HG03060 (cell line): ENCODE measurements around the gene CSTB.

Source experiments
- ATAC-seq: cut with Tn5 transposase; IDR thresholded peaks from one replicate; pipeline ENCODE4 v1.9.1; 2021; ENCODE audit warnings: low read depth, moderate number of reproducible peaks; ENCODE audit not compliant: unreplicated experiment

The CSTB gene

DNA sequence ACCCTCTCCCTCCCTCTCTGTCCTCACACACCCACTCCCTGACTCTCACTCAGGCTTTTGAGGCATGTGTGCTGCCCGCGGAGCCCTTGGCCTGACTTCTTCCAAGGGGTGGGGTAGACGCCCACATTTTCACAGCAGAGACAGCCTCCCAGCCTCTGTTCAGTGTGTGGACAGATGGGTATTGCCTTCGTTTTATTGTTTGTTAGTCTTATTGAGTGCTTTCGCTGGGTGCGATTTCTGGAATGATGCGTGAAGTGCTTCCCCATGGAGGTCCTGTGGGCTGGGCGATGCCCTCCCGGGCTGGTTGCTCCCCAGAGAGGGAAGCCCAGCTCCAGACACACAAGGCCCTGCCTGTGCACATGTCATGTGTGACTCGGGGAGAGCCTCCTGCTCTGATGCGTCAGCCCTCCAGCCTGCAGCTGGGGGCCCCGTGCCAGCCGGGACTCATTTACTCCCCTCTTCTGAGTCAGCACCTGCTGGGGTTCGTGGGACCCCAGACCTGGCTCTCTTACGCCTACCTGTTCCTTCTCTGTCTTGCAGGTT lies 42.5 kb downstream of the CSTB start:
- no peak for ATAC-seq

DNA sequence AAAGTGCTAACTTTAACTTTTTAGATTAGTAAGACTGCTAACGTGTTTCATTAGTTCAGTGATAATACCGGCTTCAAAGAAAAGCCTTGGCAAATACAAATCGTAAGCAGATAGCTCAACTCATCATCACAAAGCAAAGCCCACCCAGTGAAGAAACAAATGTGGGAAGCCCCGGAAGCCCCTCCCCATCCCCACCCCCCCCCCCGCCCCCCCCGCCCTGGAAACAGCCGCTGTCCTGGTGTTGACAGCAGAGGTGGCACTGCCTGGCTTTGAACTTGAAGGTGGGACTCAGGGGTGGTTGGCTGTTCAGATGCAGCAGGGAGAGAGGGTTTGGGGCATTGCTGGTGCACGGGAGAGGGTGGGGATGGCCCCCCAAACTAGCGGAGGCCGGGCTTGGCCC lies 43.0 kb downstream of the CSTB start:
- ATAC-seq, result no peak

DNA sequence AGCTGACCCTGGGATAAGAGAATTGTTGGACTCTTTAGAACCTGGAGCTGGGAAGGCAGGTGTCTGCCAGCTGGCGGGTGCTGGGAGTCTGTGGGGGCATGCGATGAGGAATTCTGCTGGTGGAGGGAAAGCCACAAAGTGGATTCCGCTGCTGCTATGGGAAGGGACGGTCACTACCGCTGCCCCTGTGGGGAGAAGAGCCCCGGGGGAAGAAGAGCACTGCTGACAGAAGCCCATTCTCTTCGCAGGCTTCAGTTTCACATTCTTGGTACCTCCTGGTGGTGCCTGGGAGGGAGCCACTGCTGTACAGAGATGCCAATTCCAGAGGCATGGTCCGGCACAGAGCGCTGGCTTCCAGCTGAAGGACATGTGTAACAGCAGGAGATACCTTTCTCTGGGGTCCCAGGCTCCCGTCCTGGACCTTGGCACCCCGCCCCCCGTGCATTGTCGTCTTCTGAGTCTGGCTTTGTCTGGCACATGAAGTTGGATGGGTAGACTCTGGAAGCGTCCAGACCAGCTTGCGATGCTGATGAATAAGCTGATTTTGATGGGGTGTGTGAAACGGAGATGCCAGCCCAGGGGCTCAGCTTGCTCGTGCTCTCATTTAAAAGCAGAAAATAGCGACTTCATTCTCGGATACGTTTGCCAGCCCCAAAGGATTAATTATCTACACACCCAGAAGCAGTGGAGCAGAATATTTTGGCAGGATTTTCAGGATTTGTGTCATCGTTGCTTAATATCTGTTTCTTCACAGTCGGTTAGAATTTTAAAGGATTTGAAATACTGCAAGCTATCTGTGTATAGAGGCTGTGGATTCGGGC lies 44.0 kb downstream of the CSTB start:
- no peak for ATAC-seq

DNA sequence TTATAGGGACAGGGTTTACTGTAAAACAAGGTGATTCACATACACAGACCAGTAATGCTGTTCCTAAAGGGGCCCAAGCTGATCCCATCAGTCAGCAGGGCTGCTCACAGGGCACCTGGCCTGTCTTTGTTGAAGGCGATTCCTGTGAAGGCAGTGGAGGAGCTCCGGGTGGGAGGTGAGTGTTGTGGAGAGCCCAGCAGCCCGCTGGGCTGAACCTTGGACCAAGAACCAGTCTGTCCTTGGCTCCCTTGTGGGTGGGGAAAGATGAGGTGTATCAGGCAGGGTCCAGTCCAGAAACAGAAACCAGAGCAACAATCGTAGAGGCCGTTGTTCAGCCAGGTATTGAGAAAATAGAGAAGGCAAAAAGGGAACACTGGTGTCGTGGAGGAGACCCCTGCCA lies 44.6 kb downstream of the CSTB start:
- no peak for ATAC-seq

DNA sequence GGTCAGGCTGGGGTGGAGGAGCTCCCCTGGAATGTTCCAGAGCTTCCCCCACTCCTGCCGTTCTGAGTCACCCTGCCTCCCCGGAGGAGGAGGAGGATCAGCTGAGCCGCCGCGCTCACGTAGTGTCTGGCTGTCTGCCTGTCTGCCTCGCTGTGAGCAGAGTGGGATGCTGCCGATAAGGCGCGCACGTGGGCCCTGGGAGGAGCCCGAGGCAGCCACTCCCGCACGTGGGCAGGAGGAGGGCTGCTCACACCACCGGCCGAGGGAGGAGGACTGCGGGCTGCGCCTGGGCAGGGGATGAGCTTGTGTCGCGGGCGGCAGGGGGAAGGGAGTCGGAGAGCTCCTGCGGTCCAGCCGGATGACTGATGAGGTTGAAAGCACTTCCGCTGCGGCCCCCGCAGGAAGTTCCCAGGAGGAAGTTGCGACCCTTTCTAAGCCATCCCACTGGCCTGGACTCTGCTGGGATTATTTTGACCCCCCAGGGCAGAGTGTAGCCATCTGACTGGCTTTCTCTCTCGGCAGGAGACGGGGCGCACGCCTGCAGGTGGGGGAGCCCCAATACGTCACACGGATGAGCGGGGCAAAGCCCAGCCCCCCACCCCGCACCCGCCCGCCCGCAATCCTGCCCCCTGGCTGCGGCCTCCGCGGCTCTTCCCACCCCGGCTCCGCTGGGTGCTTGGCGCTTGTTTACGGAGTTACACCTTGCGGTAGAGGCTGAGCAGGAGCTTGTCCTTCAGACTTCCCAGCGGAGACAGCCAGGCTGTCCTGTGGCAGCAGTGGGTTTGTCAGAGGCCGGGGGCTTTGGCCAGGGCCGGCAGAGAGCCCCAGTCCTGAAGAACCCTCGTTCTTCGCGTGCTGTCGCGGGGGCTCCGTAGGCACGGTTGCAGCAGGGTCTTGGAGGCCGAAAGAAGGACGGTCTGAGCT lies 47.4 kb downstream of the CSTB start:
- no peak for ATAC-seq

DNA sequence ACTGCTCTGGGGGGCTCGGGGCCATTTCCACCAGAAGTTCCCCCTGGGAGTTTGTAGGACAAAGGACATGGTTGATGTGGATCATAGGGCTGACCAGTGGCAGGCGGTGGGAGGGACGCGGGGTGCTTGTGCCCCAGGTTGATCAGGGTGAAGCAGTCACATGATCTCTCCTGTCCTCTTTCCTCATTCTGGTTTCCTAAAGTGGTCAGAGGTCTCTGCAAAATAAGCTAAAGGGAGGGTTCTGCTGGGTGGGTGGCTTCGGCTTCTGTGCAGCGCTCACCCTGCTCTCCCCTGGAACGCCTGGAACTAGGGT lies 48.0 kb downstream of the CSTB start:
- no peak for ATAC-seq

DNA sequence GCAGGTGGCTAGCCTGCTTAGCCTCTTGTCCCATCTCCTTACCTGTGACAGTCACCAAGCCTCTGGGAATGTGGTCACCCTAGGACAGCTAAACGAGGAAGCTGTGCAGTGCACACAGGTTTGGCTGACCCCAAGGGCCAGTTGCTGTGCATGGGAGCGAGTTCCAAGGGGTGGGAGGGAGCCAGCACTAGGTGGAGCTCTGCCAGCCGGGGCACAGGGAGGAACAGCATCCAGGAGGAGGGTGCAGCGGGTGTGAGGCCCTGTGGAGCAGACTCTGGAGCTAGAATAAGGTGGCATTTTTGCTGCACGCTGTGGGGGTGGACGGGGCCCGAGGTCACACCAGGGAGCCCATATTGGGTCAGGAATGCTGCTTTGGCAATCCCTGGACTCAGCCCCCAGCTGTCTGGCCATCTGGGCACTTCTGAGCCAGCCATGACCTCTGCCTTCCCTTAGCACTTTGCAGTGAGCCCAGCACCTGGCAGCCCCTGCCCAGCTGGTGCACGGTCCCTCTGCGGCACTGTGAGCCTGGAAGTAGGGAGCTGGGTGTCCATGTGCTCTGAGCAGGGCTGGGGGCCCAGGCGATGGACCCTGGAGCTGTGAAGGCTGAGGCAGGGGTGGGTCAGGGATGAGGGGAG lies 48.5 kb downstream of the CSTB start:
- ATAC-seq, result no peak

DNA sequence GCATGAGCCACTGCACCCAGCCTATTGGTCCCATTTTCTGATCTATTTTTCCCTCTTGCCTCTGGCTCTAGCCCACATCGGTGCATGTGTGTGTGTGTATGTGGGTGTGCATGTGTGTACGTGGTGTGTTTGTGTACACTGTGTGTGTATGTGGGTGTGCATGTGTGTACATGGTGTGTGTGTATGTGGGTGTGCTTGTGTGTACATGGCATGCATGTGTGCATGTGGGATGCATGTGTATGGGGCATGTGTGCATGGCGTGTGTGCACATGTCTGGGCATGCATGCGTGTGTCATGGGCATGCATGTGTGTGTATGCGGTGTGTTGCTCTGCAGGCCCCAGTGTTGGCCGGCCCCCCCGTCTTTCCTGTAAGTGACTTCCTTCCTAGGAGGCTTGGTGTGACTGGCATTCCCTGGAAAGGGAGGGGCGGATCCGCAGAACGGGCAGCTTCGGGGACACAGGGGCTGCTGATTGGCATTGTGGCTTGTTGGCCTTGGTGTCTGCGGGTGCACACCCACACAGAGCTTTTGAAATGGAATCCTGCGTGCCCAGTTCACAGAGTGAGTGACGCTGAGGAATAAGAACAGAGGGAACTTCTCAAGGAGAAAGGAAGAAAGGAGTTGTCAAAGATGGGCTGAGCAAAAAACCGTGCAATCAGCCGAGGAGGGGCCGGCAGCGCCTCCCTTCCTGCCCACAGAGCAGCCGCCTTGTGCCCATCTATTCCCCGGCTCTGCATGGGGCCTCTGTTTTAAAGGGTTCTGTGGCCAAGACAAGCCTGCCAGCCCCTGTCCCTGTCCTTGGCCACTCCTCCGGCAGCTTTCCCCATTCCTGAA lies 49.2 kb downstream of the CSTB start:
- no peak for ATAC-seq
